ENCODE data around the gene DOK7.

DNA sequence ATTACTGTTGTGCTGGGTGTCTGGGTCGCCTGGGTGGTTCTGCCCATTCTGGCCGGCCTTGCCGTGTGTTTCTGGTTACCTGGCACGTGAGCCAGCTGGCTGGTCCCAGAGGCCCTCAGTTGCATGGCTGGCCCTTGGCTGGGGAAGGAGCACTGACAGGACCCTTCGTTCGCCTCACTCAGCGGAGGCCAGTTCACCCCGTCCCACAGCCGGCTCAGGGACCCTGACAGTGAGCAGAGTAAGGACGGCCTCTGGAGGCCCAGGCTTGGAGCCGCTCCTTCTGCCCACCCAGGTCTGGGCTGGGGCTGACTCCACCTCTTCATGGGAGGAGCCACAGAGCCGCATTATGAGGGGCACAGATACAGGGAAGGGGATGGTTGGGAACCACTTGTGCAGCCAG, 41.6 kb upstream of the DOK7 start:
- TF ChIP-seq EZH2 (IDR thresholded peaks at IDR 0.05): no peak
- TF ChIP-seq POLR2AphosphoS5 (IDR thresholded peaks at IDR 0.05; ENCODE audit: borderline replicate concordance, low read depth, low read length): no peak
